ENCODE results near the gene FCN2. TPM values are rescaled to one million over a fixed set of nuclear protein-coding genes. Genes with fewer than 3 reads are reported as not detected.

FCN2 gene
- total and polyA plus RNA-seq, 2 of the 4 experiments (the other 2 are of a cell fraction): not detected

DNA sequence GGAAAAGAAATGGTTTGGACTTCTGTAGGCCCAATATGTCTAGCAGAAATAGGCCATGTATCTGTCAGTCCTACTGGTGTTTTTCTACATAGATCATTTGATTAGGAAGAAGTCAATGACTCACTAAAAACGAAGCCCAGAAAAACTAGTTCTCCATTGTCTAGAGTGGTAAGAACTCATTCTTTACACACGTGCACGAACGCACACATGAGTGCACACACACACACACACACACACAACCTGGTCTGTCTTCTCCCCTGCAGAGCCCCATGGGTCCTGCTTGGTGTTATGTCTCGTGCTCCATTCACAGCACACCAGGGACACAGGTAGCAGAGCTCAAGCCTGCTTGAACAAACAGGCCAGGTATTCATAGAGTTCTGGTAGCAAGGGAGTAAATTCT is 52.0 kb downstream of the FCN2 start:
- ATAC-seq (ENCODE audit: low read depth) (no peak), DNase-seq (no peak)
- Histone ChIP-seq H2BK5ac (ENCODE audit: low read depth, low read length, poor library complexity, severe bottlenecking) (no peak overlapping the region), H3K56ac (ENCODE audit: extremely low read depth, insufficient read depth, low read length) (no peak overlapping the region), H3K4me1 (ENCODE audit: control insufficient read depth, insufficient read depth, low read length) (no peaks in the 10 kb centered on the region), H3K23ac (ENCODE audit: low read depth, low read length) (no peak overlapping the region), H4K91ac (ENCODE audit: insufficient read depth, low read depth, low read length) (no peak overlapping the region), H3K4me2 (ENCODE audit: low read depth, low read length) (no peak overlapping the region), H3K4ac (ENCODE audit: low read depth, low read length) (no peak overlapping the region), H2BK20ac (ENCODE audit: low read depth, low read length) (no peak overlapping the region), H2AK5ac (ENCODE audit: low read depth, low read length) (no peak overlapping the region), H3K9me1 (ENCODE audit: insufficient read depth, low read length) (no peaks in the 10 kb centered on the region), H2AK9ac (replicated peaks; ENCODE audit: low read depth, low read length, poor library complexity) (no peak overlapping the region), H2BK120ac (ENCODE audit: low read depth, low read length) (no peak overlapping the region), H4K20me1 (ENCODE audit: insufficient read depth, low read length) (no peaks in the 10 kb centered on the region), H3K27me3 (ENCODE audit: control insufficient read depth, insufficient read depth, low read length) (peaks cover 55% of the 10 kb centered on the region), H2BK15ac (ENCODE audit: low read depth, low read length) (no peak overlapping the region), H3K79me1 (ENCODE audit: low read depth in 1 of 2, low read length in 2 of 2) (no peaks in the 10 kb centered on the region), H4K8ac (ENCODE audit: low read depth in 2 of 2, low read length in 2 of 2) (no peak overlapping the region), H4K5ac (ENCODE audit: low read depth, low read length) (no peak overlapping the region), H3K14ac (replicated peaks; ENCODE audit: low read depth, low read length) (no peak overlapping the region), H3K18ac (ENCODE audit: low read depth, low read length) (no peak overlapping the region), H3K4me3 (ENCODE audit: insufficient read depth, low read depth, low read length) (no peak overlapping the region), H2AFZ (replicated peaks; ENCODE audit: low read length, poor library complexity) (no peak overlapping the region), H3K9ac (ENCODE audit: low read depth, low read length) (no peak overlapping the region), H3K9me3 (ENCODE audit: control insufficient read depth, insufficient read depth, low read length) (no peaks in the 10 kb centered on the region), H3K27ac (ENCODE audit: insufficient read depth, low read length) (no peak overlapping the region), H3K36me3 (ENCODE audit: control insufficient read depth, insufficient read depth, low read length) (no peaks in the 10 kb centered on the region)
- no CpG with 5 or more reads among the region's 5 CpGs for WGBS, 2 experiments (ENCODE audit: extremely low coverage in 2 of 2, insufficient read length in 1 of 2)
- POLR2A ChIA-PET (ENCODE audit: unreplicated experiment): no interaction called here
- in situ Hi-C loops (cut with MboI; ENCODE audit: low sequenced_read_pairs): no loop called here
- dilution Hi-C loops (cut with HindIII; ENCODE audit: low sequenced_read_pairs, unreplicated experiment): no loop called here
- TF ChIP-seq CTCF (conservative IDR thresholded peaks at IDR 0.05; ENCODE audit: low read depth, low read length): no peak
- no peak for TF ChIP-seq SMC3 (IDR thresholded peaks at IDR 0.05; ENCODE audit: low read depth, low read length)
- TF ChIP-seq CHD1 (IDR thresholded peaks at IDR 0.05; ENCODE audit: low read depth, low read length): no peak
- no peak for TF ChIP-seq MAFK (IDR thresholded peaks at IDR 0.05; ENCODE audit: low read depth, low read length)
- no peak for TF ChIP-seq RAD21 (IDR thresholded peaks at IDR 0.05; ENCODE audit: low read length)
- no peak for TF ChIP-seq MAZ (IDR thresholded peaks at IDR 0.05; ENCODE audit: borderline replicate concordance, low read depth, low read length)
- TF ChIP-seq RCOR1 (IDR thresholded peaks at IDR 0.05; ENCODE audit: insufficient replicate concordance, low read length): no peak
- TF ChIP-seq, protein P1, sequence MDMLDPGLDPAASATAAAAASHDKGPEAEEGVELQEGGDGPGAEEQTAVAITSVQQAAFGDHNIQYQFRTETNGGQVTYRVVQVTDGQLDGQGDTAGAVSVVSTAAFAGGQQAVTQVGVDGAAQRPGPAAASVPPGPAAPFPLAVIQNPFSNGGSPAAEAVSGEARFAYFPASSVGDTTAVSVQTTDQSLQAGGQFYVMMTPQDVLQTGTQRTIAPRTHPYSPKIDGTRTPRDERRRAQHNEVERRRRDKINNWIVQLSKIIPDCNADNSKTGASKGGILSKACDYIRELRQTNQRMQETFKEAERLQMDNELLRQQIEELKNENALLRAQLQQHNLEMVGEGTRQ (IDR thresholded peaks at IDR 0.05; ENCODE audit: low read depth, low read length): no peak
- TF ChIP-seq CEBPB (IDR thresholded peaks at IDR 0.05; ENCODE audit: low read depth, low read length): no peak
- CTCF ChIA-PET: interaction anchor here (0.5 kb wide), 1 partner anchor 53 kb away, joined by 3 read pairs; no protein-coding TSS in a partner anchor
- no TSS peak for BruUV-seq (replicated peaks)
- intact Hi-C loops (cut with micrococcal nuclease): no loop called here

Measured in IMR-90 (cell line).